Bronchial epithelial cell (primary cell): ENCODE data around the gene ACKR3. TPM values are rescaled to one million over a fixed set of nuclear protein-coding genes. Genes with fewer than 3 reads are reported as not detected.
A peak's percentile ranks its signal among the peaks of the same experiment; 100 is the strongest.

Experiments
- DNase-seq: peaks from one replicate; pipeline ENCODE4 v3.0.0-alpha.2; 2010; ENCODE audit warnings: low read depth
- FAIRE-seq: peaks from 2 replicates; lab custom pipeline; 2011; peaks lifted over from hg19 to GRCh38; lab: Jason Lieb, UNC
- H3K27me3 ChIP-seq: 2 replicates; pipeline ENCODE4 v1.5.1; 2011; ENCODE audit warnings: low read length; ENCODE audit not compliant: control insufficient read depth, insufficient read depth
- H3K36me3 ChIP-seq: 2 replicates; pipeline ENCODE4 v1.5.1; 2011; ENCODE audit warnings: low read length; ENCODE audit not compliant: control insufficient read depth, insufficient read depth
- H3K4me3 ChIP-seq: 2 replicates; pipeline ENCODE4 v1.5.1; 2011; ENCODE audit warnings: mild to moderate bottlenecking, low read depth, low read length, control low read depth
- CTCF ChIP-seq: IDR thresholded peaks from 2 replicates; pipeline ENCODE4 v1.5.1; 2011; ENCODE audit warnings: mild to moderate bottlenecking, moderate library complexity, low read length, control low read depth, inconsistent platforms; ENCODE audit not compliant: insufficient read depth, severe bottlenecking
- total RNA-seq: library from RNA; depleted of rRNA; stranded (reverse); fragments of >200 nt; gene quantifications from 2 replicates; pipeline ENCODE4 v1.2.1, GENCODE V29; 2014

Gene ACKR3
- total RNA-seq, 1 donor from 2014 or later = 17.9 TPM

GRCh38 chr2:236558036-236558435, 11.6 kb upstream of the ACKR3 start:
- no peaks in the 10 kb centered on the region for H3K27me3 ChIP-seq
- no peak overlapping the region for H3K4me3 ChIP-seq
- no peaks in the 10 kb centered on the region for H3K36me3 ChIP-seq
- no peak for TF ChIP-seq CTCF
- DNase-seq = no peak
- FAIRE-seq = no peak

GRCh38 chr2:236558993-236559978, 10.3 kb upstream of the ACKR3 start:
- H3K27me3 ChIP-seq = no peaks in the 10 kb centered on the region
- FAIRE-seq (no peak), DNase-seq (no peak)

GRCh38 chr2:236561874-236562273, 7.8 kb upstream of the ACKR3 start:
- Histone ChIP-seq H3K36me3 (no peaks in the 10 kb centered on the region), H3K4me3 (no peak overlapping the region), H3K27me3 (no peaks in the 10 kb centered on the region)
- FAIRE-seq = no peak
- TF ChIP-seq CTCF = no peak
- no peak for DNase-seq

More at GRCh38 chr2:236558993-236559978, 10.3 kb upstream of the ACKR3 start:
- no peak for TF ChIP-seq CTCF
- Histone ChIP-seq H3K36me3 (no peaks in the 10 kb centered on the region), H3K4me3 (no peak overlapping the region)

- Histone ChIP-seq H3K4me3 (no peak overlapping the region), H3K36me3 (no peaks in the 10 kb centered on the region), H3K27me3 (no peaks in the 10 kb centered on the region)
- FAIRE-seq (no peak), DNase-seq (peak; percentile 17)
- TF ChIP-seq CTCF = peak; percentile 26
These were observed 7.2 kb upstream of the ACKR3 start for GRCh38 chr2:236562434-236562833.

GRCh38 chr2:236563953-236564352, 5.7 kb upstream of the ACKR3 start:
- no peak for FAIRE-seq
- no peak for TF ChIP-seq CTCF
- Histone ChIP-seq H3K4me3 (no peak overlapping the region), H3K27me3 (no peaks in the 10 kb centered on the region), H3K36me3 (no peaks in the 10 kb centered on the region)
- no peak for DNase-seq

- DNase-seq (no peak), FAIRE-seq (no peak)
- H3K4me3 ChIP-seq = no peak overlapping the region
- H3K36me3 ChIP-seq = no peaks in the 10 kb centered on the region
- no peak for TF ChIP-seq CTCF
- no peaks in the 10 kb centered on the region for H3K27me3 ChIP-seq
These were observed 4.4 kb upstream of the ACKR3 start for GRCh38 chr2:236565212-236565611.
